H9 (cell line): ENCODE data around the gene TMEM235. TPM values are rescaled to one million over a fixed set of nuclear protein-coding genes. Genes with fewer than 3 reads are reported as not detected.

Source experiments
- DNase-seq: peaks from one replicate; pipeline ENCODE4 v3.0.0-alpha.2; 2017
- H2AFZ ChIP-seq: one replicate; pipeline ENCODE4 v1.6.1; 2013; ENCODE audit warnings: mild to moderate bottlenecking, low read length, control low read depth, moderate library complexity
- H2AK5ac ChIP-seq: 2 replicates; pipeline ENCODE4 v1.6.1; 2013; ENCODE audit warnings: low read length, control low read depth, mixed read lengths; ENCODE audit not compliant: insufficient read length
- H2BK120ac ChIP-seq: one replicate; pipeline ENCODE4 v1.6.1; 2013; ENCODE audit warnings: low read depth, mild to moderate bottlenecking, low read length, control low read depth, inconsistent platforms; ENCODE audit not compliant: poor library complexity, severe bottlenecking
- H2BK12ac ChIP-seq: 2 replicates; pipeline ENCODE4 v1.6.1; 2013; ENCODE audit warnings: low read length, control low read depth, mixed read lengths, low read depth; ENCODE audit not compliant: insufficient read length
- H2BK15ac ChIP-seq: 2 replicates; pipeline ENCODE4 v1.6.1; 2013; ENCODE audit warnings: low read depth, low read length, control low read depth
- H2BK20ac ChIP-seq: one replicate; pipeline ENCODE4 v1.6.1; 2013; ENCODE audit warnings: low read depth, mild to moderate bottlenecking, low read length, control low read depth, inconsistent platforms; ENCODE audit not compliant: poor library complexity, severe bottlenecking
- H2BK5ac ChIP-seq: 2 replicates; pipeline ENCODE4 v1.6.1; 2013; ENCODE audit warnings: low read length, control low read depth, mixed read lengths; ENCODE audit not compliant: insufficient read length
- H3K14ac ChIP-seq: 2 replicates; pipeline ENCODE4 v1.6.1; 2013; ENCODE audit warnings: low read length, control low read depth; ENCODE audit not compliant: insufficient read depth
- H3K18ac ChIP-seq: 2 replicates; pipeline ENCODE4 v1.6.1; 2013; ENCODE audit warnings: low read depth, mild to moderate bottlenecking, mixed read lengths, low read length, control low read depth; ENCODE audit not compliant: insufficient read length
- H3K23ac ChIP-seq: 2 replicates; pipeline ENCODE4 v1.6.1; 2013; ENCODE audit warnings: low read length, control low read depth, mixed read lengths, low read depth; ENCODE audit not compliant: insufficient read length
- H3K23me2 ChIP-seq: 2 replicates; pipeline ENCODE4 v1.6.1; 2013; ENCODE audit warnings: low read depth, mild to moderate bottlenecking, mixed read lengths, low read length, control low read depth; ENCODE audit not compliant: insufficient read length, poor library complexity, severe bottlenecking
- H3K27ac ChIP-seq: 2 replicates; pipeline ENCODE4 v1.5.1; 2013; ENCODE audit warnings: low read length, control low read depth, mixed read lengths, low read depth; ENCODE audit not compliant: insufficient read length
- H3K27me3 ChIP-seq: 2 replicates; pipeline ENCODE4 v1.6.1; 2013; ENCODE audit warnings: low read length, control low read depth, inconsistent platforms; ENCODE audit not compliant: insufficient read depth
- H3K4ac ChIP-seq: 2 replicates; pipeline ENCODE4 v1.6.1; 2013; ENCODE audit warnings: low read depth, mild to moderate bottlenecking, control low read depth, inconsistent platforms, low read length, moderate library complexity
- H3K4me1 ChIP-seq: 2 replicates; pipeline ENCODE4 v1.6.1; 2013; ENCODE audit warnings: low read length, control low read depth, inconsistent platforms; ENCODE audit not compliant: insufficient read depth
- H3K4me2 ChIP-seq: 2 replicates; pipeline ENCODE4 v1.6.1; 2013; ENCODE audit warnings: low read length, control low read depth, mixed read lengths; ENCODE audit not compliant: insufficient read length, insufficient read depth
- H3K56ac ChIP-seq: 2 replicates; pipeline ENCODE4 v1.6.1; 2013; ENCODE audit warnings: low read depth, mild to moderate bottlenecking, mixed read lengths, low read length, control low read depth; ENCODE audit not compliant: insufficient read length
- H3K79me1 ChIP-seq: 2 replicates; pipeline ENCODE4 v1.6.1; 2013; ENCODE audit warnings: low read depth, mild to moderate bottlenecking, moderate library complexity, low read length, control low read depth, inconsistent platforms; ENCODE audit not compliant: insufficient read depth, poor library complexity, severe bottlenecking
- H3K79me2 ChIP-seq: 2 replicates; pipeline ENCODE4 v1.6.1; 2013; ENCODE audit warnings: low read length, control low read depth, inconsistent platforms; ENCODE audit not compliant: insufficient read depth
- H3K9ac ChIP-seq: 2 replicates; pipeline ENCODE4 v1.6.1; 2013; ENCODE audit warnings: low read length, control low read depth, mixed read lengths; ENCODE audit not compliant: insufficient read length; ENCODE audit errors: extremely low read depth
- H3K9me3 ChIP-seq: one replicate; pipeline ENCODE4 v1.6.1; 2013; ENCODE audit warnings: low read depth, low read length, inconsistent platforms; ENCODE audit not compliant: control insufficient read depth
- H3T11ph ChIP-seq: one replicate; pipeline ENCODE4 v1.6.1; 2013; ENCODE audit warnings: mild to moderate bottlenecking, low read length, control low read depth, inconsistent platforms
- H4K20me1 ChIP-seq: one replicate; pipeline ENCODE4 v1.6.1; 2013; ENCODE audit not compliant: control insufficient read depth, insufficient read length, insufficient read depth
- H4K5ac ChIP-seq: 2 replicates; pipeline ENCODE4 v1.6.1; 2013; ENCODE audit warnings: low read depth, mild to moderate bottlenecking, mixed read lengths, low read length, control low read depth; ENCODE audit not compliant: insufficient read length
- H4K8ac ChIP-seq: replicated peaks from 2 replicates; pipeline ENCODE4 v1.6.1; 2013; ENCODE audit warnings: low read length, control low read depth, mixed read lengths, low read depth; ENCODE audit not compliant: insufficient read length
- H4K91ac ChIP-seq: 2 replicates; pipeline ENCODE4 v1.6.1; 2013; ENCODE audit warnings: low read depth, mild to moderate bottlenecking, moderate library complexity, mixed read lengths, low read length, control low read depth; ENCODE audit not compliant: insufficient read length
- H3K27ac Mint-ChIP-seq, 3 experiments: 2 replicates in 2 of 3; 3 replicates in 1 of 3; pipeline ENCODE4 v1.8.0; 2020 to 2021; ENCODE audit warnings: mixed read lengths in 3 of 3, mild to moderate bottlenecking in 1 of 3, moderate library complexity in 1 of 3
- H3K27me3 Mint-ChIP-seq: 2 replicates; pipeline ENCODE4 v1.8.0; 2021; ENCODE audit warnings: low read depth, mild to moderate bottlenecking, moderate library complexity, mixed read lengths
- H3K36me3 Mint-ChIP-seq, 3 experiments: 2 replicates in 2 of 3; 3 replicates in 1 of 3; pipeline ENCODE4 v1.8.0; 2020 to 2021; ENCODE audit warnings: low read depth in 3 of 3, mixed read lengths in 3 of 3; ENCODE audit not compliant: insufficient read depth in 1 of 3
- H3K4me1 Mint-ChIP-seq, 2 experiments: 2 replicates each; pipeline ENCODE4 v1.8.0; 2020; ENCODE audit warnings: mixed read lengths in 2 of 2
- H3K4me3 Mint-ChIP-seq, 2 experiments: 2 replicates in 1 of 2; 3 replicates in 1 of 2; pipeline ENCODE4 v1.8.0; 2020 to 2021; ENCODE audit warnings: mild to moderate bottlenecking in 2 of 2, mixed read lengths in 2 of 2, moderate library complexity in 1 of 2
- H3K9me3 Mint-ChIP-seq, 2 experiments: 2 replicates in 1 of 2; 3 replicates in 1 of 2; pipeline ENCODE4 v1.8.0; 2020; ENCODE audit warnings: mild to moderate bottlenecking in 2 of 2, mixed read lengths in 2 of 2, moderate library complexity in 1 of 2
- CTCF ChIP-seq: fragments of 200-600 bp; sonication (generic); conservative IDR thresholded peaks from 3 replicates; pipeline ENCODE4 v1.8.0; 2021; ENCODE audit warnings: antibody characterized with exemption, mild to moderate bottlenecking
- WGBS: extraction: QIAGEN DNeasy Blood & Tissue Kit; methylation state at CpG from one replicate; pipeline ENCODE4 v1.1.7; 2013; ENCODE audit warnings: missing lambda C conversion rate, low lambda C conversion rate, mixed read lengths; ENCODE audit not compliant: insufficient read length; ENCODE audit errors: extremely low coverage; 5-methylcytosine and 5-hydroxymethylcytosine counted together
- total RNA-seq: library from RNA; stranded (reverse); gene quantifications from 2 replicates; pipeline ENCODE4 v1.2.1, GENCODE V29; 2021

The TMEM235 gene
- total RNA-seq, 1 experiment from 2014 or later: 0.28 TPM

GRCh38 chr17:78247304-78247703 is 15.9 kb downstream of the TMEM235 start:
- Histone ChIP-seq H3K56ac (no peak overlapping the region), H4K8ac (no peak overlapping the region), H3K27me3 (no peaks in the 10 kb centered on the region), H3K9ac (no peak overlapping the region), H3K23ac (no peak overlapping the region), H3K79me2 (no peaks in the 10 kb centered on the region), H3T11ph (no peak overlapping the region), H2BK5ac (no peak overlapping the region), H2BK20ac (no peak overlapping the region), H3K9me3 (no peaks in the 10 kb centered on the region), H3K4me1 (peaks cover 3% of the 10 kb centered on the region; the same call in 1 of the 2 replicates), H3K4ac (no peak overlapping the region), H3K18ac (no peak overlapping the region), H2BK120ac (no peak overlapping the region), H2BK12ac (no peak overlapping the region), H3K27ac (no peak overlapping the region), H3K14ac (no peak overlapping the region), H3K4me2 (no peak overlapping the region), H4K20me1 (no peaks in the 10 kb centered on the region), H2AK5ac (no peak overlapping the region), H2BK15ac (no peak overlapping the region), H4K5ac (no peak overlapping the region), H3K79me1 (no peaks in the 10 kb centered on the region), H3K23me2 (no peaks in the 10 kb centered on the region), H4K91ac (no peak overlapping the region), H2AFZ (no peak overlapping the region)
- H3K27me3 Mint-ChIP-seq: no peaks in the 10 kb centered on the region
- no peak overlapping the region for H3K4me3 Mint-ChIP-seq
- peak overlapping the region in 2 of 3 experiments; percentile 3 to 76; a peak in 3 of 7 replicates for H3K27ac Mint-ChIP-seq
- no CpG with 5 or more reads among the region's 8 CpGs for WGBS
- peaks cover 11 to 23% of the 10 kb centered on the region in 2 experiments for H3K4me1 Mint-ChIP-seq
- H3K36me3 Mint-ChIP-seq: peaks cover 2 to 5% (median 3%) of the 10 kb centered on the region in 3 experiments; a peak in 3 of 7 replicates
- TF ChIP-seq CTCF: no peak
- no peak for DNase-seq
- peaks cover 7 to 10% of the 10 kb centered on the region in 2 experiments for H3K9me3 Mint-ChIP-seq
